ENCODE measurements around the gene CLPSL2.

The CLPSL2 gene

GRCh38 chr6:35804996-35805736 lies 28.8 kb downstream of the CLPSL2 start, which contains the start of gene LHFPL5:
TSS of gene LHFPL5 (plus strand) at chr6:35805352. CDS start at chr6:35805671, 319 bp downstream.
- Histone ChIP-seq H3K4me1 (peaks cover 0 to 11% (median 4%) of the 10 kb centered on the region in 10 experiments; a peak in 9 of 20 replicates), H3K4me3 (peak within 1 kb of the TSS in 7 of 10 experiments; percentile 21 to 61 (median 33); a peak in 8 of 20 replicates), H3K9me3 (replicated peaks in 1 of 11) (no peaks in the 10 kb centered on the region), H3K36me3 (no peaks in the 10 kb centered on the region), H4K20me1 (peaks cover 0 to 9% (median 0%) of the 10 kb centered on the region in 11 experiments; a peak in 1 of 22 replicates), H3K4me2 (peak within 1 kb of the TSS; percentile 47 to 86 (median 65); a peak in 21 of 22 replicates), H3K9ac (no peak within 1 kb of the TSS), H3K27me3 (no peaks in the 10 kb centered on the region; a peak in 1 of 22 replicates), H3K27ac (no peak within 1 kb of the TSS)
- no peak for TF ChIP-seq Cebpa-rat (IDR thresholded peaks at IDR 0.05)

- Histone ChIP-seq H3K36me3 (no peaks in the 10 kb centered on the region), H3K9ac (no peak overlapping the region), H3K9me3 (replicated peaks in 1 of 11) (no peaks in the 10 kb centered on the region), H3K4me2 (no peak overlapping the region), H3K27ac (no peak overlapping the region), H3K27me3 (no peaks in the 10 kb centered on the region; a peak in 1 of 22 replicates), H3K4me1 (peaks cover 11 to 32% (median 22%) of the 10 kb centered on the region in 10 experiments), H4K20me1 (peaks cover 0 to 9% (median 0%) of the 10 kb centered on the region in 11 experiments; a peak in 1 of 22 replicates), H3K4me3 (no peak overlapping the region)
- TF ChIP-seq Cebpa-rat (IDR thresholded peaks at IDR 0.05), result no peak
These were observed 32.3 kb downstream of the CLPSL2 start for GRCh38 chr6:35808688-35809087.

GRCh38 chr6:35809809-35810208 lies 33.4 kb downstream of the CLPSL2 start:
- H3K27ac ChIP-seq, result no peak overlapping the region
- peaks cover 0 to 9% (median 0%) of the 10 kb centered on the region in 11 experiments; a peak in 1 of 22 replicates for H4K20me1 ChIP-seq
- H3K4me2 ChIP-seq, result peak overlapping the region in 2 of 11 experiments; percentile 70 to 79; a peak in 4 of 22 replicates
- H3K9me3 ChIP-seq (replicated peaks in 1 of 11), result no peaks in the 10 kb centered on the region
- H3K27me3 ChIP-seq, result no peaks in the 10 kb centered on the region; a peak in 1 of 22 replicates
- H3K4me1 ChIP-seq, result peaks cover 11 to 31% (median 22%) of the 10 kb centered on the region in 10 experiments
- no peaks in the 10 kb centered on the region for H3K36me3 ChIP-seq
- no peak overlapping the region for H3K4me3 ChIP-seq
- no peak overlapping the region for H3K9ac ChIP-seq
- no peak for TF ChIP-seq Cebpa-rat (IDR thresholded peaks at IDR 0.05)

GRCh38 chr6:35810971-35811698 lies 34.7 kb downstream of the CLPSL2 start:
- H3K4me3 ChIP-seq, result peak overlapping the region in 6 of 10 experiments; percentile 0 to 19 (median 8); a peak in 7 of 20 replicates

DNA sequence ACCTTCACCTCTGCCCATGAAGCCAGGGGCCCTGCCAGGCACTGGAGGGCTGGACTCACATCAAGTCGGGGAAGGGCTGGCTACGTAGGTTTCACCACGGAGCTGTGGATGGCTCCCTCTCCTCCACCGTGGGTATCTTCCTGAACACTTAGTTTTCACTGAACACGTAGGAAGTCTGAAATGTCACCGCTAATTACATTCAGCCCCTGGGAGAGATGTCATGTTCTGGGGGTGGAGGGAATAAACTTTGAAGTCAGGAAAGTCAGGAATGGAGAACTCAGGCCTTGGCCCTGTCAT lies 35.2 kb downstream of the CLPSL2 start:
- H3K27me3 ChIP-seq, result no peaks in the 10 kb centered on the region

More at GRCh38 chr6:35810971-35811698, 34.7 kb downstream of the CLPSL2 start:
- no peak for TF ChIP-seq Cebpa-rat (IDR thresholded peaks at IDR 0.05)
- Histone ChIP-seq H3K4me1 (peaks cover 11 to 24% (median 21%) of the 10 kb centered on the region in 10 experiments), H3K4me2 (peak overlapping the region; percentile 53 to 81 (median 73)), H3K9ac (peak overlapping the region in 1 of 11 experiments; percentile 4; a peak in 1 of 22 replicates), H3K9me3 (replicated peaks in 1 of 11) (peaks cover 0 to 8% (median 1%) of the 10 kb centered on the region in 11 experiments; a peak in 13 of 22 replicates), H3K27ac (peak overlapping the region in 6 of 11 experiments; percentile 2 to 57 (median 25); a peak in 7 of 22 replicates), H3K36me3 (no peaks in the 10 kb centered on the region), H3K27me3 (no peaks in the 10 kb centered on the region), H4K20me1 (peaks cover 0 to 5% (median 0%) of the 10 kb centered on the region in 11 experiments; a peak in 1 of 22 replicates)

DNA sequence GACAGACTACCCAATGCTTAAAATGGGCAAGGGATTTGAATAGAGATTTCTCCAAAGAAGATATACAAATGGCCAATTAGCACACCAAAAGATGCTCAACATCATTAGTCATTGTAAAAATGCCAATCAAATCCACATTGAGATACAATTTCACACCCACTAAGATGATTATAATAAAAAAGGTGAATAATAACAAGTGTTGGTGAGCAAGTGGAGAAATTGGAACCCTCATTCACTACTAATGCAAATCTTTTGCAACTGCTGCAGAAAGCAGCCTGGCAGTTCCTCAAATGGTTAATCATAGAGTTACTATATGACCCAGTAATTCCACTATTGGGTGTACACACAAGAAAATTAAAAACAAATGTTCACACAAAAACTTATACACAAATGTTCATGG lies 41.1 kb downstream of the CLPSL2 start:
- peaks cover 19 to 27% (median 20%) of the 10 kb centered on the region in 11 experiments for H3K9me3 ChIP-seq (replicated peaks in 1 of 11)
- no peak overlapping the region for H3K9ac ChIP-seq
- no peaks in the 10 kb centered on the region for H3K36me3 ChIP-seq
- no peaks in the 10 kb centered on the region for H3K27me3 ChIP-seq
- H4K20me1 ChIP-seq, result no peaks in the 10 kb centered on the region
- no peak overlapping the region for H3K4me2 ChIP-seq
- no peak for TF ChIP-seq Cebpa-rat (IDR thresholded peaks at IDR 0.05)
- no peaks in the 10 kb centered on the region for H3K4me1 ChIP-seq
- H3K4me3 ChIP-seq, result no peak overlapping the region
- H3K27ac ChIP-seq, result no peak overlapping the region

More for the DNA sequence above, 35.2 kb downstream of the CLPSL2 start:
- Histone ChIP-seq H3K4me1 (peaks cover 11 to 24% (median 21%) of the 10 kb centered on the region in 10 experiments), H3K4me3 (peak overlapping the region in 5 of 10 experiments; percentile 0 to 19 (median 12); a peak in 3 of 20 replicates), H3K9ac (0 out of 22 replicates have a peak overlapping the region, but pooled peaks of 1 of the 11 experiments have one; percentile 4), H3K27ac (peak overlapping the region in 5 of 11 experiments; percentile 2 to 57 (median 27); a peak in 6 of 22 replicates), H3K36me3 (no peaks in the 10 kb centered on the region), H3K9me3 (replicated peaks in 1 of 11) (peaks cover 5 to 13% (median 6%) of the 10 kb centered on the region in 11 experiments), H4K20me1 (0 out of 22 replicates have a peak, but pooled peaks cover 0 to under 1% (median 0%) of the 10 kb centered on the region in 11 experiments), H3K4me2 (peak overlapping the region; percentile 53 to 81 (median 73); a peak in 21 of 22 replicates)
- TF ChIP-seq Cebpa-rat (IDR thresholded peaks at IDR 0.05), result no peak

GRCh38 chr6:35823601-35824000 lies 47.2 kb downstream of the CLPSL2 start:
- H3K36me3 ChIP-seq, result no peaks in the 10 kb centered on the region
- H3K4me2 ChIP-seq, result no peak overlapping the region

DNA sequence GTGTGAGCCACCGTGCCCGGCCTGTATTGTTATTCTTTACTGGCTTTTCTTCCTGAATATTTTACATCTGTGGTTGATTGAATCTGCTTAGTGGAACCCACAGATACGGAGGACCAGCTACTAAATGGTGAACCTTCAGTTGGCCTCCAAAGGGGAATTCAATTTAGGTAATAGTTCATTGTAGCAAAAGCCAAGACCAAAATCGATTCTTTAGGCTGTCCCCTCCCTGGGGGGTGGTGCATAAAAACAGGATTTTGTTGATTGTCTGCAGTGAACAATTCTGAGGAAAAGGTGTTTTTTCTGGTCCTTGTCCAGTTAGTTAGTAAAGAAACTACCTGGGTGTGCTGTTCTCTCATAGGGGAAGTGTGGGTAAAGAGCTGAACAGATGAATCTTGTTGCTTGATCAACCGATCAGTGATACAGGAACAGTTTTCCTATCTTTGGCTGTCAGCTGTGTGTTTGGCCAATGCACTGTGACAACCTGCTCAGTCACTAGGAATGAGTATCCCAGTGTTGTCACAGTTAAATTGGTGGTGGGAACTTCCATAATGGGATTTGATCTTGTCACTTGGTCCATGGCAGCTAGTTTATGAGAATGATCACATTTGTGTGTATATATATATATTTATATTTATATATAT lies 48.3 kb downstream of the CLPSL2 start:
- Histone ChIP-seq H3K4me2 (no peak overlapping the region), H3K4me3 (no peak overlapping the region), H3K27ac (no peak overlapping the region), H3K9me3 (replicated peaks in 1 of 11) (peaks cover 0 to 10% (median 8%) of the 10 kb centered on the region in 11 experiments; a peak in 17 of 22 replicates), H4K20me1 (no peaks in the 10 kb centered on the region), H3K27me3 (no peaks in the 10 kb centered on the region), H3K9ac (no peak overlapping the region), H3K4me1 (no peaks in the 10 kb centered on the region), H3K36me3 (no peaks in the 10 kb centered on the region)
- TF ChIP-seq Cebpa-rat (IDR thresholded peaks at IDR 0.05), result no peak

More at GRCh38 chr6:35823601-35824000, 47.2 kb downstream of the CLPSL2 start:
- no peak overlapping the region for H3K9ac ChIP-seq
- no peaks in the 10 kb centered on the region for H3K4me1 ChIP-seq
- TF ChIP-seq Cebpa-rat (IDR thresholded peaks at IDR 0.05), result no peak
- no peak overlapping the region for H3K27ac ChIP-seq
- H4K20me1 ChIP-seq, result no peaks in the 10 kb centered on the region
- no peaks in the 10 kb centered on the region for H3K27me3 ChIP-seq
- H3K4me3 ChIP-seq, result no peak overlapping the region
- peaks cover 0 to under 1% (median 0%) of the 10 kb centered on the region in 11 experiments; a peak in 3 of 22 replicates for H3K9me3 ChIP-seq (replicated peaks in 1 of 11)

All from BLaER1 treated with 17β-estradiol and CSF1 and Interleukin-3, amounts not matched to agents 10 nM and 100 nM (cell line).